H1 (cell line): ENCODE results near the gene HYCC1. TPM values are rescaled to one million over a fixed set of nuclear protein-coding genes. Genes with fewer than 3 reads are reported as not detected.
"Not testable (repeated sequence)": the region's sequence is repeated elsewhere in the genome, so short reads cannot be mapped to it uniquely, and the experiment has no call there.

Experiments used
- CTCF ChIA-PET: fragments of 300-600 bp; sonication (Branson Sonifier 250); formaldehyde crosslinking; loops from one replicate; lab custom pipeline; 2021; ENCODE audit not compliant: partially characterized antibody; lab: Charles Lee
- POLR2A ChIA-PET: fragments of 300-600 bp; sonication (Branson Sonifier 250); formaldehyde crosslinking; loops from one replicate; lab custom pipeline; 2021; ENCODE audit warnings: inconsistent platforms; ENCODE audit not compliant: partially characterized antibody; lab: Charles Lee
- DNase-seq, 2 experiments: peaks; one replicate each; pipeline versions ENCODE4 v3.0.0 to v3.0.0-alpha.2; 2010 to 2022; ENCODE audit warnings: low spot score in 2 of 2, low read depth in 1 of 2, mixed read lengths in 1 of 2
- FAIRE-seq: peaks from 2 replicates; lab custom pipeline; 2011; peaks lifted over from hg19 to GRCh38; lab: Jason Lieb, UNC
- H2AFZ ChIP-seq: 2 replicates; pipeline ENCODE4 v1.8.1; 2012; ENCODE audit warnings: low read length, inconsistent platforms
- H2AK5ac ChIP-seq: 2 replicates; pipeline ENCODE4 v1.6.1; 2013; ENCODE audit warnings: low read depth, low read length
- H2BK120ac ChIP-seq: replicated peaks from 2 replicates; pipeline ENCODE3; 2013; ENCODE audit warnings: low read depth, low read length, inconsistent platforms
- H2BK12ac ChIP-seq: 2 replicates; pipeline ENCODE4 v1.6.1; 2013; ENCODE audit warnings: low read depth, low read length
- H2BK15ac ChIP-seq: 2 replicates; pipeline ENCODE4 v1.6.1; 2013; ENCODE audit warnings: low read length
- H2BK20ac ChIP-seq: 2 replicates; pipeline ENCODE4 v1.6.1; 2013; ENCODE audit warnings: low read length
- H2BK5ac ChIP-seq: 2 replicates; pipeline ENCODE4 v1.6.1; 2013; ENCODE audit warnings: low read depth, low read length
- H3K14ac ChIP-seq: 2 replicates; pipeline ENCODE4 v1.6.1; 2013; ENCODE audit warnings: inconsistent platforms; ENCODE audit not compliant: insufficient read length
- H3K18ac ChIP-seq: 2 replicates; pipeline ENCODE4 v1.6.1; 2013; ENCODE audit warnings: low read length; ENCODE audit errors: extremely low read depth
- H3K23ac ChIP-seq: 2 replicates; pipeline ENCODE4 v1.6.1; 2013; ENCODE audit warnings: inconsistent platforms; ENCODE audit not compliant: insufficient read length
- H3K23me2 ChIP-seq: 2 replicates; pipeline ENCODE4 v1.6.1; 2013; ENCODE audit warnings: low read depth, low read length
- H3K27ac ChIP-seq: 2 replicates; pipeline ENCODE4 v1.6.1; 2011; ENCODE audit warnings: low read depth, low read length, inconsistent platforms
- H3K27me3 ChIP-seq, 4 experiments: replicated peaks in 1 of 4; 1 replicate in 1 of 4; 2 replicates in 3 of 4; pipeline versions ENCODE4 v1.6.1 to v1.8.1; 2011 to 2013; ENCODE audit warnings: low read length in 3 of 4, mild to moderate bottlenecking in 3 of 4, inconsistent platforms in 2 of 4, mixed read lengths in 2 of 4, moderate library complexity in 1 of 4; ENCODE audit not compliant: control insufficient read depth in 3 of 4, insufficient read depth in 3 of 4; ENCODE audit errors: extremely low read depth in 1 of 4
- H3K36me3 ChIP-seq, 4 experiments: 2 replicates each; pipeline versions ENCODE4 v1.6.1 to v1.8.1; 2011 to 2013; ENCODE audit warnings: mild to moderate bottlenecking in 4 of 4, low read length in 3 of 4, moderate library complexity in 2 of 4, control low read depth in 1 of 4, inconsistent platforms in 1 of 4; ENCODE audit not compliant: insufficient read depth in 4 of 4, control insufficient read depth in 2 of 4
- H3K4ac ChIP-seq: replicated peaks from 2 replicates; pipeline ENCODE3; 2013; ENCODE audit warnings: low read length, low read depth, mixed read lengths, inconsistent platforms; ENCODE audit not compliant: insufficient read length
- H3K4me1 ChIP-seq, 4 experiments: replicated peaks in 1 of 4; 1 replicate in 1 of 4; 2 replicates in 3 of 4; pipeline versions ENCODE4 v1.6.1 to v1.8.1; 2011 to 2013; ENCODE audit warnings: low read length in 3 of 4, inconsistent platforms in 2 of 4, mixed read lengths in 1 of 4; ENCODE audit not compliant: insufficient read depth in 4 of 4, control insufficient read depth in 3 of 4
- H3K4me2 ChIP-seq, 2 experiments: 2 replicates each; pipeline versions ENCODE4 v1.6.1 to v1.8.1; 2011 to 2013; ENCODE audit warnings: low read depth in 2 of 2, low read length in 2 of 2, control low read depth in 1 of 2, inconsistent platforms in 1 of 2, mild to moderate bottlenecking in 1 of 2; ENCODE audit not compliant: insufficient read depth in 1 of 2
- H3K4me3 ChIP-seq, 4 experiments: fragments of 200-600, 300-600 bp in 1 of 4; sonication (generic), shearing (Covaris generic), sonication (Bioruptor Twin) in 1 of 4; 2 replicates each; pipeline versions ENCODE4 v1.5.1 to v1.8.1; 2011 to 2016; ENCODE audit warnings: low read length in 4 of 4, low read depth in 3 of 4, control low read depth in 2 of 4, inconsistent platforms in 2 of 4, mild to moderate bottlenecking in 2 of 4, mixed read lengths in 1 of 4, moderate library complexity in 1 of 4; ENCODE audit not compliant: insufficient read depth in 2 of 4; ENCODE audit errors: extremely low read depth in 1 of 4
- H3K56ac ChIP-seq: replicated peaks from 2 replicates; pipeline ENCODE3; 2013; ENCODE audit warnings: low read depth, mild to moderate bottlenecking, mixed read lengths, low read length, inconsistent platforms; ENCODE audit not compliant: insufficient read length
- H3K79me1 ChIP-seq: 2 replicates; pipeline ENCODE4 v1.6.1; 2013; ENCODE audit warnings: low read depth, low read length, control low read depth
- H3K79me2 ChIP-seq, 2 experiments: 2 replicates each; pipeline versions ENCODE4 v1.6.1 to v1.8.1; 2012 to 2013; ENCODE audit warnings: low read length in 2 of 2, mild to moderate bottlenecking in 2 of 2, inconsistent platforms in 1 of 2; ENCODE audit not compliant: insufficient read depth in 2 of 2, control insufficient read depth in 1 of 2
- H3K9ac ChIP-seq, 4 experiments: replicated peaks in 1 of 4; 1 replicate in 1 of 4; 2 replicates in 3 of 4; pipeline versions ENCODE4 v1.6.1 to v1.8.1; 2011 to 2013; ENCODE audit warnings: low read depth in 3 of 4, low read length in 3 of 4, control low read depth in 2 of 4, mild to moderate bottlenecking in 2 of 4, moderate library complexity in 2 of 4, inconsistent platforms in 1 of 4; ENCODE audit errors: extremely low read depth in 1 of 4
- H3K9me3 ChIP-seq, 2 experiments: 2 replicates each; pipeline versions ENCODE4 v1.6.1 to v1.8.1; 2012 to 2013; ENCODE audit warnings: mild to moderate bottlenecking in 2 of 2, moderate library complexity in 2 of 2, control low read depth in 1 of 2, inconsistent platforms in 1 of 2, low read depth in 1 of 2, low read length in 1 of 2, mixed read lengths in 1 of 2; ENCODE audit not compliant: insufficient read depth in 2 of 2
- H4K20me1 ChIP-seq, 2 experiments: replicated peaks in 1 of 2; 2 replicates each; pipeline versions ENCODE3 to v1.8.1; 2011 to 2013; ENCODE audit warnings: inconsistent platforms in 2 of 2, low read length in 2 of 2, mild to moderate bottlenecking in 1 of 2; ENCODE audit not compliant: insufficient read depth in 2 of 2, control insufficient read depth in 1 of 2
- H4K5ac ChIP-seq: 2 replicates; pipeline ENCODE4 v1.6.1; 2013; ENCODE audit warnings: low read length, low read depth, mixed read lengths, inconsistent platforms; ENCODE audit not compliant: insufficient read length
- H4K8ac ChIP-seq: 2 replicates; pipeline ENCODE4 v1.8.0; 2013; ENCODE audit warnings: mild to moderate bottlenecking, moderate library complexity, low read length, inconsistent platforms; ENCODE audit not compliant: insufficient read depth; ENCODE audit errors: extremely low read depth
- H4K91ac ChIP-seq: replicated peaks from 2 replicates; pipeline ENCODE3; 2013; ENCODE audit warnings: low read length, mixed read lengths, inconsistent platforms; ENCODE audit not compliant: insufficient read length
- WGBS, 2 experiments: shearing (Covaris generic) in 1 of 2; methylation state at CpG; one replicate each; pipeline versions ENCODE4 v1.1.6 to v1.1.7; 2013 to 2015; ENCODE audit warnings: low lambda C conversion rate in 2 of 2, mixed read lengths in 2 of 2, inconsistent platforms in 1 of 2, low coverage in 1 of 2, missing lambda C conversion rate in 1 of 2; ENCODE audit not compliant: insufficient replicate concordance in 2 of 2, insufficient coverage in 1 of 2, insufficient read length in 1 of 2; ENCODE audit errors: extremely low coverage in 1 of 2, missing lambda C conversion rate in 1 of 2; 5-methylcytosine and 5-hydroxymethylcytosine counted together
- polyA plus RNA-seq, 7 experiments: library from polyadenylated mRNA; depleted of rRNA in 3 of 7; stranded (reverse) in 5 of 7; unstranded in 2 of 7; fragments of >200 nt in 5 of 7; fragments of 200-250 nt in 2 of 7; gene quantifications; 1 replicate in 5 of 7; 2 replicates in 1 of 7; 4 replicates in 1 of 7; pipeline versions ENCODE4 v1.2.1 to v1.2.3, GENCODE V29; 2011 to 2013; ENCODE audit warnings: missing spikeins in 2 of 7, mixed read lengths in 2 of 7
- total RNA-seq: library from RNA; stranded (reverse); fragmentation: NEBNext Ultra II Directional; extraction: Animal tissue kit (Norgen Biotek cat#: 25700); gene quantifications from 2 replicates; pipeline ENCODE4 v1.2.1, GENCODE V29; 2021

The HYCC1 gene
- total and polyA plus RNA-seq, 2 of the 8 experiments (the other 6 are each of a cell fraction or from before 2014, with no cell fraction given): 20.2 to 142 TPM

GRCh38 chr7:23039674-23040073 is 25.7 kb upstream of the HYCC1 start:
- H3K23me2 ChIP-seq, H3K4ac ChIP-seq, H2BK20ac ChIP-seq, FAIRE-seq, H3K36me3 ChIP-seq, H3K4me1 ChIP-seq, H2BK12ac ChIP-seq, H2AK5ac ChIP-seq, H2BK15ac ChIP-seq, H3K23ac ChIP-seq, H2AFZ ChIP-seq, H4K20me1 ChIP-seq, H3K27ac ChIP-seq, H2BK5ac ChIP-seq, H3K9ac ChIP-seq, H3K79me2 ChIP-seq, H4K8ac ChIP-seq, DNase-seq, H3K4me2 ChIP-seq, H3K79me1 ChIP-seq, H3K27me3 ChIP-seq, H4K5ac ChIP-seq, H2BK120ac ChIP-seq, POLR2A ChIA-PET, H3K56ac ChIP-seq, H3K14ac ChIP-seq, H4K91ac ChIP-seq, H3K9me3 ChIP-seq, H3K4me3 ChIP-seq, CTCF ChIA-PET, H3K18ac ChIP-seq: not testable (repeated sequence)
- 92% methylated on average over 2 of the region's 4 CpGs; no CpG with 5 or more reads in 1 of the 2 experiments for WGBS, 2 experiments
